Left ventricle myocardium superior (tissue), 1 donor: ENCODE measurements around the gene DEGS2. TPM values are rescaled to one million over a fixed set of nuclear protein-coding genes. Genes with fewer than 3 reads are reported as not detected.
A peak's percentile ranks its signal among the peaks of the same experiment; 100 is the strongest.
"Not testable (repeated sequence)": the region's sequence is repeated elsewhere in the genome, so short reads cannot be mapped to it uniquely, and the experiment has no call there.

Experiments
- ATAC-seq: fragments of 200-7000 bp; cut with Tn5 transposase; one replicate; pipeline ENCODE4 v1.9.1; 2020; ENCODE audit warnings: mild to moderate bottlenecking, moderate library complexity
- DNase-seq: peaks from one replicate; pipeline ENCODE4 v3.0.0-alpha.2; 2020
- intact Hi-C: fragments of 100-400 bp; cut with micrococcal nuclease; formaldehyde crosslinking; loops from one replicate; pipeline ENCODE4 v1.11.0; 2022
- long read RNA-seq: library from polyadenylated mRNA; unstranded; transcript quantifications from one replicate; pipeline ENCODE4 v2.0.0, GENCODE V29; 2021
- total RNA-seq: library from RNA; stranded (reverse); fragmentation: NEBNext Ultra II Directional; extraction: Animal tissue kit (Norgen Biotek cat#: 25700); gene quantifications from one replicate; pipeline ENCODE4 v1.2.1, GENCODE V29; 2021
- donor health status: DM: no; HTN: yes; CAD: no; lungs with severe emphysema.

The DEGS2 gene
- not detected for total RNA-seq
- long read RNA-seq, result 0 reads

DNA sequence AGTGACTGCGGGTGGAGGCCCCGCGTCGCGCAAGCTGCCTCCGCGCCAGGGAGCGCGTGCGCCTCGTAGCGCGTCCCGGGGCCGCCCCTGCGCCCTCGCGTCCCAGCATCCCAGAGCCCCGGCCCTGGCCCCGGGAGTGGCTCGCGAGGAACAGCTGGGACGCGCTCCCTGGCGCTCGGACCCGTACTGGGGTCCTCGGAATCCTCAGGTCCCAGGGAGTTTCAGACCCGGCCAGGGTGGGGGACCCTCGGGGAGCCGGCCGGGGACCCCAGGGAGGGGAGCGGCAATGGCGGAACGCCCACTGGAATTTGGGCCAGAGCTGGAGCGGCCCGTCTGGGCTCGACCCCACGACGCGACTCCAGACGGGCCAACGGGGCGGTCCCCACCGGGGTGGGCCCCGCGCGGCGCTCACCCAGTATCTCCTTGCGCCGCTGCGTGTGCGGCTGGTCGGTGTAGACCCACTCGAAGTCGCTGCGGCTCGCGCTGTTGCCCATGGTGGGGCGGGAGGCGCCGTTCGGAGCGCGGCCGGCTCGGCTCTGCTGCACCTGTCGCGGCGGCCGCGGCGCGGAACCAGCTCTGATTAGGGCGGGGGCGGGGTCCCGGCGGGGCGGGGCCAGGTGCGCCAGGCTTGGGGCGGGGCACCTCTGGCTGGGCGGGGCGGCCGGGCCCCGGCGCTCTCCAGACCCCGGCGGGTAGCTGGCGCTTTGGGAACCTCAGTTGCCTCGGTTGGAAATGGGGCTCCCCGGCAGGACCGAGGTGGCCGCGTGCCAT is at the start of gene DEGS2:
Gene DEGS2 (minus strand): TSS at position 552 of the 771 bp plus-strand sequence. CDS start 58 bp downstream, at position 494.
- ATAC-seq, result peak; percentile 50
- intact Hi-C loops, result no loop called here

DNA sequence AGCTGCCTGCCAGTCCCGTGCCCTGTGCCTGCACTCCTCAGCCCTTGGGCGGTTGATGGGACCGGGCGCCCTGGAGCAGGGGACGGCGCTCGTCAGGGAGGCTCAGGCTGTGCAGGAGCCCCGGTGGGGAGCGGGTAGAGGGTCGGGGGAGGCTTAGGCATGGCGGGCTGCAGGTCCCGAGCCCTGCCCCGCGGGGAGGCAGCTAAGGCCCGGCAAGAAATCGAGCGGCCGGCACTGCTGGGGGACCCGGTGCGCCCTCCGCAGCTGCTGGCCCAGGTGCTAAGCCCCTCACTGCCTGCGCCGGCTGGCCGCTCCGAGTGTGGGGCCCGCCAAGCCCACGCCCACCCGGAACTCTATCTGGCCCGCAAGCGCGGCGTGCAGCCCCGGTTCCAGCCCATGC is 48.7 kb upstream of the DEGS2 start:
- ATAC-seq, intact Hi-C loops: not testable (repeated sequence)

More for the DNA sequence above, at the start of gene DEGS2:
- no peak for DNase-seq

DNA sequence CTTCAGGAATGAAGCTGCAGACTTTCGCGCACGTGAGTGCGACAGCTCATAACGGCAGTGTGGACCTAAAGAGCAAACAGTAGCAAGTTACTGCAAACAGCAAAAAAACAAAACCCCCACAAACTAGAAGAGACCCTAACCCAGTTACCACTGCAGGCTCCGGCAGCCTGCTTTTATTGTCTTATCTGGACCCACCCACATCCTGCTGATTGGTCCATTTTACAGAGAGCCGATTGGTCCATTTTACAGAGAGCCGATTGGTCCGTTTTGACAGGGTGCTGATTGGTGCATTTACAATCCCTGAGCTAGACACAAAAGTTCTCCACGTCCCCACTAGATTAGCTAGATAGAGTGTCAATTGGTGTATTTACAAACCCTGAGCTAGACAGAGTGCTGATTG is 48.1 kb upstream of the DEGS2 start:
- intact Hi-C loops, ATAC-seq, DNase-seq: not testable (repeated sequence)

More for the DNA sequence above, 48.7 kb upstream of the DEGS2 start:
- not testable (repeated sequence) for DNase-seq

DNA sequence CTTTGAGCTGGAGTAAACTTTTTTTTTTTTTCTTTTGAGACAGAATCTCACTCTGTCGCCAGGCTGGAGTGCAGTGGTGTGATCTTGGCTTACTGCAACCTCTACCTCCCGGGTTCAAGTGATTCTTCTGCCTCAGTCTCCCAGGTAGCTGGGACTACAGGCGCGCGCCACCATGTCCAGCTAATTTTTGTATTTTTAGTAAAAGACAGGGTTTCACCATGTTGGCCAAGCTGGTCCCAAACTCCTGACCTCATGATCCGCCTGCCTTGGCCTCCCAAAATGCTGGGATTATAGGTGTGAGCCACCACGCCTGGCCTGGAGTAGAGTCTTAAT is 45.4 kb upstream of the DEGS2 start:
- DNase-seq, intact Hi-C loops, ATAC-seq: not testable (repeated sequence)

DNA sequence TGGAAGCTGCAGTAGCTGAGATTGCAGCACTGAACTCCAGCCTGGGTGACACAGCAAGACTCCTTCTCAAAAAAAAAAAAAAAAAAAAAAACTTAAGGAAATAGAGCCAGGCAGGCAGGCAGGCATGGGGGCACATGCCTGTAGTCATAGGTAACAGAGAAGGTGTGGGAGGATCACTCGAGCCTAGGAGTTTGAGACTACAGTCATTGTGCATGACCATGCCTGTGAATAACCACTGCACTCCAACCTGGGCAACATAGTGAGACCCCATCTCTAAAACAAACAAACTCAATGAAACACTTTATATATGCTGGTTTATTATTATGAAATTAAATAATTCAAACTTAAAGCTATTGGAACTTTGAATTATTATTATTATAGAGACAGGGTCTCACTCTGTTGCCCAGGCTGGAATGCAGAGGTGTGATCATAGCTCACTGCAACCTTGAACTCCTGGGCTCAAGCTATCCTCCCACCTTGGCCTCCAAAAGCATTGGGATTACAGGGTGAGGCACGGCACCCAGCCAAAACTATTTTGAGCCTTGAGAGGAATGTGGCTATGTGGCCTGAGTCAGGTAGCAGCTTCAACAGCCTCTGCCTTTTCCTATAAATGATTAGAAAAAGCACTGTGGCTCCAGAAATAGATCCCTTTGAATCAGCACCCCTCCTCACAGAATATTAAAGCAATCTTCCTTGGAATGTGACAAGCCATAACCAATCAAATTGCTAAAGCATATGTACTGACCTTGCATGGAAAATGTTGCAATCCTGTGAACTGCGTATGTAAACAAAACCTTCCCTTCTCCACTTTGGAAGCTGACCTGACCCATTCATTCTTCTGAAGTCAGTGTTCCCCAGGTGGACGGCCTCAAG is 44.8 kb upstream of the DEGS2 start:
- no peak for DNase-seq
- intact Hi-C loops, result no loop called here
- peak; percentile 30 for ATAC-seq

DNA sequence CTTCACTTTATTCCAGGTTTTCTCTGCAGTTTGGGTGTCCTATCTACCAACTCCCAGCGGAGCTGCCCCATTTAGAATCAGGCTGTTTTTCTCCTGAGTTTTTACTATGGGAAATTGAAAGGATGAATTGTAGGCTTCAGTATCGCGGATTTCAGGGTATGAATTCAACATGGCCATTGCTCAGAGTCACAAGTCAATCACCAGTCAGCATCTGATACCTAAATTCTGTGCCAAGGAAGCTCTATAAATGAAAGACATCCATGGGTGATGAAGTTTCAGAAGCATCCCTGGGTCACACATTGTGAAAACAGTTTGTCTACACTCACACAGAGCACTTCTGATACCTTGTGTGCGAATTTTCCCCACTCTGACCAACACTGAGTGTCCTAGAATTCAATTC is 43.7 kb upstream of the DEGS2 start:
- intact Hi-C loops, result no loop called here
- DNase-seq (no peak), ATAC-seq (no peak)

DNA sequence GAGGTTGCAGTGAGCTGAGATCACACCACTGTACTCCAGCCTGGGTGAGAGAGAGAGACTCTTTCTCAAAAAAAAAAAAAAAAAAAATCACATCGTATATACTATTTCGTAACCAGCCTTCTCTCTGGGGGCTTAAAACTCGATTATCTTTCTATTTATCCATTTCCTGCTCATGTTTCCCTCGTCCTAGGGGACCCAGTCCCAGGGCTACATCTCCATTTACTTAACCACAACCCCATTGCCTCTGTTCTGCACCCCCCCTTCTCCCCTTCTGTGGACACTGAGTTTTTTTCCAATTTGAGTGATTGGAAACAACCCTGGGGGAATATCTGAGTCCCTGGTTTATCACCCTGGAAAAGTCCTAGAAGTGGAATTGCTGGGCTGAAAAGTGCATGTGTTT is 43.3 kb upstream of the DEGS2 start:
- DNase-seq, result no peak
- intact Hi-C loops, result no loop called here
- no peak for ATAC-seq

DNA sequence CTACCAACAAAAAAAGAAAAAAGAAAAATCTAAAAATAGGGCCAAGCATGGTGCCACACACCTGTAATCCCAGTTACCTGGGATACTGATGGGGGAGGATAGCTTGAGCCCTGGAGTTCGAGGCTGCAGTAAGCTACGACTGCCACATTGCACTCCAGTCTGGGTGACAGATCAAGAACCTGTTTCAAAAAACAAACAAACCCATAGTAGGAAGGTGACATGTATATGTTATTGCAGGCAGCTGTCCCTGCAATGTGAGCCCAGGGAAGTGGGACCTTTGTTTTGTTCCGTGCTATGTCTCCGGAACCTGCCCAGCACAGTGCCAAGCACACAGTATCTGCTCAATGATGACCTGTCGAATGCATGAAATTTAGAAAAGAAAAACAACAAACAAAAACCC is 42.3 kb upstream of the DEGS2 start:
- intact Hi-C loops, result no loop called here
- no peak for DNase-seq
- ATAC-seq, result no peak

DNA sequence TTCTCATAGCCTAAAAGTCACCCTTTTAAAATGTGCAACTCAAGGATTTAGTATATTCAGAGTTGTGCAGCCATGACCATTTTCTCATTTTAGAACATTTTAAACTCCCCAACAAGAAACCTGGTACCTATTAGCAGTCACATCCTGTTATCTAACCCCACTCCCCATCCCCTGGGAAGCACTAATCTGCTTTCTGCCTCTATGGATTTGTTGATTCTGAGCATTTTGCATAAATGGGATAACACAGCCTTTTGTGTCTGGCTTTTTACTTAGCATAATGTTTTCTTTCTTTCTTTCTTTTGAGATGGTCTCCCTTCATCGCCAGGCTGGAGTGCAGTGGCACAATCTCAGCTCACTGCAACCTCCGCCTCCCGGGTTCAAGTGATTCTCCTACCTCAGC is 40.9 kb upstream of the DEGS2 start:
- DNase-seq (no peak), ATAC-seq (no peak)
- intact Hi-C loops, result no loop called here

DNA sequence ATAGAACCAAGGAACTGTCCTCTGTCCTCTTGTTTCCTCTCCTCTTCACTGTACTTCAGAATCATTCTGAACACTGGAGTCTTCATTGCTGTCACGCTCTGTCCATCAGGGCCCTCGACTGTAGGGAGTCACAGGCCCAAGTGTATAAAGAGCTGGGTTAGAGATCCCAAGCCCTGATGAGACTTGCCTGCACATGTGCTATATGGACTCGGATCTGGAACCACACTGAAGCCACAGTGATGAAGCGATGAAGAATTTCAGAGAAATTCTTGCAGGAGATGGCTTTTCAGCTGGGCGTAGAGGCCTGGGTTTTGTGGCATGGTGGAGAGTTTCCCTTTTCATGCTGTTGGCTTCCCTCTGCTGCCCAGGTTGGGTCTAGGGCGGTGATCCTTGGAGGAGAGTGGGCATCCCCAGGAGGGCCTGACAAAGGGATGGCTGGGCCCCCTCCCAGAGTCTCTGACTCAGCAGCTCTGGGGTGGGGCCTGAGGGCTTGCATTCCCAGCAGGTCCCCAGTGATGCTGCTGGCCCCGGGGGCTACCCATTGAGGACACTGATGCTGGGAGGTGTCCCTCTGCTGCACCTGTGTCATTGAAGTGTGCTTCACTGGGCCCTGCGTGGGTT is 39.9 kb upstream of the DEGS2 start:
- ATAC-seq (no peak), DNase-seq (no peak)
- intact Hi-C loops, result no loop called here

DNA sequence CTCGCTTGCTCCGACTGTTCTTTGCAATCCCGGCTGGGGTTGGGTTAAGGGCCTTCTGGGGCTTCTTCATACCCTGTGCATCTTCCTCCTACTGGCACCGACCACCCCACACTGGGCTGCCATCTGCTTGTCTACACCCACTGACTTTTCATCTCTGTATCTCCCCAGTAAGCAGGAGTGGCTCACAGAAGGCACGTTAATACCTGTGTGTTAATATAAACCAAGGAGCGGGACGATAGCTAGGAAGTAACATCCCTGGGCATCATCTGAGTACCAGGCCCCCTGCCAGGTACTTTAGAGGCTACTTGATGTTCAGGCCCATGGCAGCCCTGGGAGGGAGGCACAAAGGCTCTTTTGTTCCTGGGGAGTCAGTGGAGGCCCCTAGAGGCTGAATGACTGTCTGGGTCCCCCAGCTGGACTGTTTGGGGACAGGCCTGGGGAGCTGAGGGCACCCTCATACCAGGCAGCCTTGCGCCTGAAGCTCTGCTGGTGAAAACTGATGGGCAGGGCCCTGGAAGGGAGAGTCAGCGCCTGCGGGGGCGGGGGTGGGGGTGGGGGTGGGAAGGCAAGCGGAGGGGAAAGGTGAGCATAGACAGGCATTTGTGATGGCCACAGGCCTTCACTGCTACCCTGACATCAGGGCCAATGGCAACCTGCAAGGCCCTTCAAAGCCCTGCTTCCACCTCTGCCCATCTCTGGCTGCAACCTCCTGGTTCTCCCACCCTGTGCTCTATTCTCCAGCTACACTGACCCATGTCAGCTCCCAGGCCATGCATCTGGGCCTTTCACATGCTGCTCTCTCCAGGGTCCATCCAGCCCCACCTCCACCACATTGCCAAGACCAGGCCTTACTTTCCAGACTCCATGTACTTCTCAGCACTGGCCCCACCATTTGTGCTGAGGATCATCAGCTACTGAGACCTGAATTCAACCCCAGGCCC is 34.2 kb upstream of the DEGS2 start:
- ATAC-seq (no peak), DNase-seq (no peak)
- intact Hi-C loops, result no loop called here

DNA sequence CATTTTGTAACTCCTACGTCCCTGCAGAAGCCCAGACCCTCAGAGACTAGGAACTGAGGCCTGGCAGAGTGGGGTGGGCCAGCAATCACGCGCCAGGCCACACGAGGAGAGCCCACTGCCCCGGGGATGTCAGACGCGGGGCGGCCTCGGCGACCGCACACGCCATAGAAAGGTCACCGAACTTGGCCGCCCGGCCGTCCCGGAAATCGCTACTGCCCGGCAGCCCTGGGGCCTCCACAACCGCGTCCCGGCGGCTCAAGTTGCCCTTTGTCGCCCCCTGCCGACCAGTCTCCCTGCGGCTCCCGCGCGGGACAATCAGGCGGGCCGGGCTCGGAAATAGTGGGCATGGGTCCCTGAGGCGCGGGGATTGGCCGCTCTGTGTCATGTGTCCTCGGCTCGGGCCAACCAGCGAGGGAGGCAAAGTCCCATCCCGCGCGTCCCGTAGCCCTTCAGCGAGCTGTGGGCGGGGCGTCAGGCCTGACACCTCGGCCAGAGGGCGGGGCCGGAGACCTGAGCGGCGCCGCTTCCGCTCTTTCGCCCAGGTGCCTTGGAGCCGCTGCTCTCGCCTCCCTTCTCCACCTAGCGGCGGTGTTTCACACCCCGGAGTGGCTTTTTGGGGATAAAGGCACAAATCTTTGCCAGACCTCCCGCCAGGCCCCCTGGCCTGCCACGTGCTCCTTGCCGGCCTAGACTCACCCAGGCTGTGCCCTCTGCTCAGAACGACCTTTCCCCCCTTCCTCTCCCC is 33.4 kb upstream of the DEGS2 start:
- DNase-seq (peak; percentile 100), ATAC-seq (peak; percentile 99)
- intact Hi-C loops, result no loop called here

DNA sequence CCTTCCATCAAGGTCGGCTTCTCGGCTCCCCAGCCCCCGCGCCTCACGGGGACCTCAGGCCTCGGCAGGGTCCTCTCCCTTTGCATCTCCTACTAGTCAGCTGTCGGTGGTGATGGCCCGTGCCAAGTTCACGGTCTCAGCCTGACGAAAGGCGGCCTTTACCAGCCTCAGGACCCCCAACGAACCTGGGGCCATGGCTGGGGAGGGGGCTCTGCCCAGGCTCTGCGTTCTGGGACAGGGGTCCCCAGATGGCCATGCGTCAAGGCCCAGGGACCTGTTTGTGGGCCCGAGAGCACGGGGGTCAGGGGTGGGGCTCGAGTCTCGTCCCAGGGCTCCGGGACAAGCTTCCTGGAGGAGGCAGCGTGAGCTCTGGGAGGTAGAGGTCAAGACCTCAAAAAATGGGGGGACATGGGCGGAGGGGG is 32.8 kb upstream of the DEGS2 start:
- DNase-seq, result peak; percentile 55
- peak; percentile 2 for ATAC-seq

DNA sequence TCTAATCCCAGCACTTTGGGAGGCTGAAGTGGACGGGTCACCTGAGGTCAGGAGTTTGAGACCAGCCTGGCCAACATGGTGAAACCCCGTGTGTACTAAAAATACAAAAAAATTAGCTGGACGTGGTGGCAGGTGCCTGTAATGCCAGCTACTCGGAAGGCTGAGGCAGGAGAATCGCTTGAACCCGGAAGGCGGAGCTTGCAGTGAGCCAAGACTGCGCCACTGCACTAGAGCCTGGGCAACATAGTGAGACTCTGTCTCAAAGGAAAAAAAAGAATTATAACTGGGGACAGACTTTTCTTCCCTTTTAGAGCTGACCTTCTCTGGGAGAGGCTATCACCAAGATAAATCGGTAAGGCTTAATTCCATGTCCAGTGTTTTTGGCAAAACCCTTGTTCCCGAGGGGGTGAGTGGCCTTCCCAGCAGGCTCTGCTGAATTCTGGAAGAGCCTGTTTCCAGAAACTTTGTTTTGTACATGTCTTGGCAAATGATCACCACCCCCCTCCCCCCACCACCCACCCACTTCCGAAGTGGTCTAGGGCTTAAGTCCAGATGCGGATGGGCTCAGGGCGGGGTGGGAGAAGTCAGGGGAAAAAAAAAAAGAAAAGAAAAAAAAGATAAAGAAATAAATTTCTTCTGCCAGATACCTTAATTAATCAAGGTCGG is 32.3 kb upstream of the DEGS2 start:
- ATAC-seq (no peak), DNase-seq (no peak)
- intact Hi-C loops, result no loop called here

More for the DNA sequence above, 32.8 kb upstream of the DEGS2 start:
- intact Hi-C loops, result no loop called here

DNA sequence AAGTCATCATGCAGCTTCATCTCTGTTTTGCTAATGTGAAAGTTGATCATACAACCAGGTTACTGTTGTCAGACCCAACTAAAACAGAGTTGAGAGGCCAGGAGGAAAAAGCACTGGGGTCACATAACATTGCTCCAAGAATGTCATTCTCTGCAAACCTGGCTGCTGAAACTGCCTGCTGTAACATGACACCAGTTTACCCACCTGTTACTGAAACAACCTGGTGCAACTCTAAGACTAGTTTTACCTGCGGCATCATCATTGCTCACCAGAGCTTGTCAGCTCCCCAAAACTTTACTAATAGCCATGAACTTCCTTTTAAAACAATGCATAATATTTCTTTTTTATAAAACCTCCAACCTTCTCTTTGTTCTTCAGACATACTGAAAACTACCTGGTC is 30.7 kb upstream of the DEGS2 start:
- no peak for DNase-seq
- intact Hi-C loops, result no loop called here
- ATAC-seq, result no peak

DNA sequence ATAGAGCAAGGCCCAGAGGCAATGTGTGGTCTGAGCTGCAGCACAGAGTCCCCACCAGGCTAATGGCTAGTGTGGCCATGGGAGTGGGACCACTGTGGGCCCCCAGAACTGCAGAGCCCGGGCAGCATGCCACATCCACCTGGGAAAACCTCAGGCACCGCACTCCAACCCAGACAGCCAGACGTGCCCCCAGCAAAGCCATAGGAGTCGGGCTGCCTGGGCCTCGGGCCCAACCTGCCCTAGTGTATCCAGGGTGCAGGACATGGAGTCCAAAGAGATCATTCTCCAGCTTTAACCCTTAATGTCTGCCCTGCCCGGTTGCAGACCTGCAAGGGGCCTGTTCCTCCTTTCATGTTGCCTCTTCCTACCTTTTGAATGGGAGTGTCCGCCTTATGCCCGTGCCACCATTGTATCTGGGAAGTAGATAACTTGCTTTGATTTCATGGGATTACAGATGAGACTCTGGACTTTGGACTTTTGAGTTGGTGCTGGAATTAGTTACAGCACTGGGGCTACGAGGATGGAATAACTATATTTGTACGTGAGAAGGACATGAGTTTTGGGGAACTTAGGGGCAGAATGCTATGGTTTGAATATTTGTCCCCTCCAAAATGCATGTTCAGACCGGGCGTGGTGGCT is 29.1 kb upstream of the DEGS2 start:
- DNase-seq, result no peak
- no peak for ATAC-seq
- intact Hi-C loops, result no loop called here

DNA sequence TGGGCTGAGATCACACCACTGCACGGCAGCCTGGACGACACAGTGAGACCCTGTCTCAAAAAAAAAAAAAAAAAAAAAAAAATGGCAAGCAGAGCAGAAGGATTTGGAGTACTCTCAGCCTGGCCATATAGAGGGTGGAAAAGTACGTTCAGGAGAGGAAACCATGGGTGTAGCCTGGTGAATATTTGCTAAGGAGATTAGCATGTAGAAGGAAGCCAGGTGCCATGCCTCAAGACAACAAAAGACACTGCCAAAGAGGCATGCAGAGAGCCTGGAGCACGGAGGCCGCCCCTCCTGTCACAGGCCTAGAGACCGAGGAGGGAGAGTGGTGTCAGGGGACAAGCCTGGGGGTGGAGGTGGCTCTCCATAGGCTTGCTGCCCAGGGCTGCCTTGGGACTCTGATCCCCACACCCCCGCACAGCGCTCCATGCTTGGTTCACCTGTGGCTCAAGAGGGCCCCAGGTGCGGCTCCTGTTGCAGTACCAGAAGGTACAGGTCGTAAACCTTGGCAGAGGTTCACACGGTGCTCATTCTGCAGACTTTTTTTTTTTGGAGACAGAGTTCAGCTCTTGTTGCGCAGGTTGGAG is 27.9 kb upstream of the DEGS2 start:
- ATAC-seq (no peak), DNase-seq (no peak)
- intact Hi-C loops, result no loop called here
